Measurements from ENCODE around the gene ESRRA.

Gene ESRRA

DNA sequence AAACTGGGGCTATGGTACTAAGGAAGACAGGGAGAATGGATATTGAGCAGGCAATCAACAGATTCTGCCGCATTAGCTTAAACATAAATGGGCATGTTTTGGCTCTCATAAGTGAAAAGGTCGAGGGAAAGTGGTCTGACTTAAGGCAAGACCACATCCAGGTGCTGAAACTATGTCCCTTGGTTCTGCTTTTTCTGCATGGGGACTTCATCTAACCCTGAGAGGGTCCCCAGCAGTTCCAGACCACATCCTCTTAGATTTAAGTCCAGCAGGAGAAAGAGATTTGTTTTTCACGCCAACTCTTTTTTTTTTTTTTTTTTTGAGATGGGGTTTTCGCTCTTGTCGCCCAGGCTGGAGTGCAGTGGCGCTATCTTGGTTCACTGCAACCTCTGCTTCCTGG is 59.1 kb downstream of the ESRRA start:
- no peak for DNase-seq (ENCODE audit: low read depth in 1 of 2, low spot score in 1 of 2)

DNA sequence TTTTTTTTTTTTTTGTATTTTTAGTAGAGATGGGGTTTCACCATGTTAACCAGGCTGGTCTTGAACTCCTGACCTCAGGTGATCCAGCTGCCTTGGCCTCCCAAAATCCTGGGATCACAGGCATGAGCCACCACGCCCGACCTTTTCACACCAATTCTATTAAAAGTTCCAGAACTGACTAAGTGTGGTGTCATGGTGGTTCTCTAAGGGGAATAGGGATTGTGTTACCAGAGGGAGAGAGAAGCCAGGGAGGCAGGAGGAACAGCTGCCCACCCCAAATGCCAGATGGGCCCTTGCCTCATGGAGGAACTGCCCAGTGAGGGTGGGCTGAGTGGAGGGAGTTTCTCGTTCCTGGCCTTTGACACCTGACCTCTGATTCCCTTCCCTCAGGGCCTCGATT is 59.6 kb downstream of the ESRRA start:
- no peak for DNase-seq (ENCODE audit: low read depth in 1 of 2, low spot score in 1 of 2)
